ENCODE results near the gene OR51B2.
"Not testable (repeated sequence)": the region's sequence is repeated elsewhere in the genome, so short reads cannot be mapped to it uniquely, and the experiment has no call there.

Gene OR51B2, protein sequence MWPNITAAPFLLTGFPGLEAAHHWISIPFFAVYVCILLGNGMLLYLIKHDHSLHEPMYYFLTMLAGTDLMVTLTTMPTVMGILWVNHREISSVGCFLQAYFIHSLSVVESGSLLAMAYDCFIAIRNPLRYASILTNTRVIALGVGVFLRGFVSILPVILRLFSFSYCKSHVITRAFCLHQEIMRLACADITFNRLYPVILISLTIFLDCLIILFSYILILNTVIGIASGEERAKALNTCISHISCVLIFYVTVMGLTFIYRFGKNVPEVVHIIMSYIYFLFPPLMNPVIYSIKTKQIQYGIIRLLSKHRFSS

DNA sequence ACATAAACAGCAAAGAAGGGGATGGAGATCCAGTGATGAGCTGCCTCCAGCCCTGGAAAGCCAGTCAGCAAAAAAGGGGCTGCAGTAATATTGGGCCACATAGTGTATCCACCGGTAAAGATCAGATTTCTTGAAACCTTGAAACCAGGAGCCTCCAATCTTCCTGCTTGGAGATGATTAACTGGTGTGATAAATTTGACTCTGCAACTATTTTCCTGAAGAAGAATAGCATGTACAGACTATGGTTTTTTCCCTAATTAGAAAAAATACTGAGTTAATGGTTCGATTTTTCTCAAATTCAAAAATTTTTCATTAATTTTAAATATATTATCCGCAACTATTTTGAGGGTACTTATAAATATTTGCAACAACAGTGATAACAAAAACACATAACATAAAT, at the start of gene OR51B2:
TSS of gene OR51B2 (minus strand) at position 101 of the 400 bp plus-strand sequence. CDS start at position 101, 0 bp downstream.
- no peak within 1 kb of the TSS for H3K4me3 ChIP-seq (ENCODE audit: low read length)
- TF ChIP-seq CTCF (IDR thresholded peaks at IDR 0.05; ENCODE audit: insufficient read depth, low read depth, low read length, missing control alignments) = no peak
- no peak for DNase-seq (ENCODE audit: low read depth)

GRCh38 chr11:5369789-5370188, 45.7 kb upstream of the OR51B2 start:
- H3K4me3 ChIP-seq (ENCODE audit: low read length) = no peak overlapping the region
- TF ChIP-seq CTCF (IDR thresholded peaks at IDR 0.05; ENCODE audit: insufficient read depth, low read depth, low read length, missing control alignments) = peak; percentile 38
- DNase-seq (ENCODE audit: low read depth) = peak; percentile 40

DNA sequence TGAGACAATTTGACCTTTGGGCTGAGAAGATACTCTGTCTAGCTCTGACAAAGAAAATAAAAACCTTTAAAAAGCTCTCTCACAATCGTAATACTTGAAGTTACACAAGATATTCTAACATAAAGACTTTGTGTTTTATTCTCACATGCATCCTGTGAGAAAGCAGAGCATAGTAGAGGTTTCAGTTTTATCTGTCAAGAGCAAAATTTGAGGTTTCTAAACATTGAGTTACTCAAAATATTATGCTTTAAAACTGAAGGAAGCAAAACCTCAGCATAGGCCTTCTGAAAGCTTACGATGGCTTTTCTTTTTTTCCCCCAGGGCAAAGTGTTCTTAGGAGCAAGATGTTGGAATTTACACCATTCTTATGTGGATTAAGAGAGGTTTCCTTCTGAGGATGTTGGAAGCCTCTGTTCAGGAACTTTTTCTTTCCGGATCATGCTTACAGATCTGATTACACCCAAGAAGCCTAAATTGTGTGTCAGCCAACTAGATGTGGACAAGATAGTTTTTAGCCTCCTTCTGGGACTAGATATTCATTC, 44.5 kb upstream of the OR51B2 start:
- no peak overlapping the region for H3K4me3 ChIP-seq (ENCODE audit: low read length)
- no peak for TF ChIP-seq CTCF (IDR thresholded peaks at IDR 0.05; ENCODE audit: insufficient read depth, low read depth, low read length, missing control alignments)
- DNase-seq (ENCODE audit: low read depth) = no peak

GRCh38 chr11:5367448-5368074, 43.5 kb upstream of the OR51B2 start:
- no peak for DNase-seq (ENCODE audit: low read depth)
- TF ChIP-seq CTCF (IDR thresholded peaks at IDR 0.05; ENCODE audit: insufficient read depth, low read depth, low read length, missing control alignments) = no peak
- no peak overlapping the region for H3K4me3 ChIP-seq (ENCODE audit: low read length)

- no peak for TF ChIP-seq CTCF (IDR thresholded peaks at IDR 0.05; ENCODE audit: insufficient read depth, low read depth, low read length, missing control alignments)
- DNase-seq (ENCODE audit: low read depth) = no peak
Observed at GRCh38 chr11:5366856-5367255, 42.8 kb upstream of the OR51B2 start.

DNA sequence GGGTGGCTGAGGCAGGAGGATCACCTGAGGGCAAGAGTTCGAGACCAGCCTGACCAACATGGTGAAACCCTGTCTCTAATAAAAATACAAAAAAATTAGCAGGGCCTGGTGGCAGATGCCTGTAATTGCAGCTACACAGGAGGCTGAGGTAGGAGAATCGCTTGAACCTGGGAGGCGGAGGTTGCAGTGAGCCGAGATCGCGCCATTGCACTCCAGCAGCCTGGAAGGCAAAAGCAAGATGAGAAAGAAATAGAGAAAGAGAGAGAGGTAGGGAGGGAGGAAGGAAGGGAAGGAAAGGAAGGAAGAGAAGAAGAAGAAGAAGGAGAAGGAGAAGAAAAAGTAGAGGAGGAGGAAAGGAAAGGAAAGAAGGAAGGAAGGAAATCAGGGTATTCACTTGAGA, 42.3 kb upstream of the OR51B2 start:
- DNase-seq (ENCODE audit: low read depth); H3K4me3 ChIP-seq (ENCODE audit: low read length): not testable (repeated sequence)

More at GRCh38 chr11:5366856-5367255, 42.8 kb upstream of the OR51B2 start:
- H3K4me3 ChIP-seq (ENCODE audit: low read length) = no peak overlapping the region

DNA sequence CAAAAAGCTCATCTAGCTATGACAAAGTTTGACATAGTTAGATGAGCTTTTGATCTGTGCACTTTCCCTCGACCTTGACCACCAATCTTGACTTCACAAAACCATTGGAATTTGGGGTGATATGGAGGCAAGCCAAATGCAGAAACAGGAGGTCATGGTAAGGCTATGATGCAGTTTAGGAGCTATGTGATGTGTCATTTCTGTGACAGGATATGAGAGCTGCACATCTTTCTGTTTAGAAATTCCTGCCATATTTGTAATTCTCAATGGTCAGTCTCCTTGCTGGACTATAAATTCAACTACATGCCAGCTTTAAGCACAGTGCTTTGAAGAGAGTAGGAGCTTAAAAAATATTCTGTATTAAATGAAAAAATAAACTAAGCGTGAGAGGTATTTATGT, 40.1 kb upstream of the OR51B2 start:
- no peak overlapping the region for H3K4me3 ChIP-seq (ENCODE audit: low read length)
- DNase-seq (ENCODE audit: low read depth) = no peak
- no peak for TF ChIP-seq CTCF (IDR thresholded peaks at IDR 0.05; ENCODE audit: insufficient read depth, low read depth, low read length, missing control alignments)
